Iris pigment epithelial cell (primary cell): ENCODE data around the gene TBX3.
A peak's percentile ranks its signal among the peaks of the same experiment; 100 is the strongest.

ENCODE experiments used
- DNase-seq: peaks from one replicate; pipeline ENCODE4 v3.0.0-alpha.2; 2011; ENCODE audit warnings: low read depth

The TBX3 gene

DNA sequence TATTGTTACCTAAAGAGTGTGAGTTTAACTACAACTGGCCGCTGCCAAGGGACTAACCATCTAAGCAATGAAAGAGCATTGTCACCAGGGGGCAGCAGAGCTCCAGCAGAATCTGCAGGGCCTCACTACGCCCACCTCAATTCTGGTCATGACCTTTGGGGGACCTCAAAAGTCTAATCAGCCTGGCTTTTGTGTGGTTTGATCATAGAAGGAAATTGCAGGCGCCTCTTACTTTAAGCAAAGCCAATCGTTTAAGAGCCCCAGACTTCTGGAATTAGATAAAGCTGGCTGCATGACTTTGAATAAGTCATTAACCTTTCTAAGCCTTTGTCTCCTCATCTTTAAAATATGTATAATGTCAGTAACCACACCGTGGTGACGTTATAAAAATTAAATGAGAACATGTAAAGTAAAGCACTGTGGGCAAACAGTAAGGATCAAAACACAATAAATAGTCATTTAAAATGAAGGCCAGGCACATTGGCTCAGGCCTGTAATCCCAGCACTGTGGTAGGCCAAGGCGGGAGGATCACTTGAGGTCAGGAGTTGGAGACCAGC lies 58.6 kb downstream of the TBX3 start:
- DNase-seq, result peak; percentile 68

DNA sequence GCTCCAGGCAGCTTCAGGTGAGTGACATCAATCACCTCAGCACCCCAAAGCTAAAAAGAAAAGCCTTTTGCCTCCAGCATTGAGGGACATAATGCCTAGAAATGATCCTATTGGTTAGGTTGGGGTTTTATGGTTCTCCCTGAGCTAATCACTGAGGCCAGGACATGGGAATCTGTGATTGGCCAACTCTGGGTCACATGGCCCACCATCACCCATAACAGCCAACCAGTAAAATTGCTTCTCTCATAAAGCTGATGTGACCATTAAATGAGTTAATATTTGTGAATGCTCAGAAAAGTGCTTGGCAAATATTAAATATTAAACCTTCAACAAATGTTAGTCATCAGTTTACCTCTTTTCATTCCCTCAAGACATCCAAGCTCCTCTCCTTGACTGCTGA lies 60.2 kb downstream of the TBX3 start:
- DNase-seq, result peak; percentile 2
